Osteoblast (primary cell): ENCODE measurements around the gene FARS2. TPM values are rescaled to one million over a fixed set of nuclear protein-coding genes. Genes with fewer than 3 reads are reported as not detected.

Source experiments
- DNase-seq: peaks from one replicate; pipeline ENCODE4 v3.0.0; 2011; ENCODE audit warnings: low spot score, mixed read lengths; ENCODE audit not compliant: insufficient read length; ENCODE audit errors: missing footprints
- H2AFZ ChIP-seq: 2 replicates; pipeline ENCODE4 v1.6.0; 2011; ENCODE audit warnings: mild to moderate bottlenecking, low read length
- H3K27ac ChIP-seq: 2 replicates; pipeline ENCODE4 v1.5.1; 2011; ENCODE audit warnings: mild to moderate bottlenecking, low read depth, low read length, moderate library complexity
- H3K27me3 ChIP-seq: 2 replicates; pipeline ENCODE4 v1.6.0; 2012; ENCODE audit warnings: mild to moderate bottlenecking, control low read depth, inconsistent platforms, low read length, moderate library complexity; ENCODE audit not compliant: insufficient read depth
- H3K36me3 ChIP-seq: 2 replicates; pipeline ENCODE4 v1.5.1; 2011; ENCODE audit warnings: mild to moderate bottlenecking, low read length, control low read depth, moderate library complexity; ENCODE audit not compliant: insufficient read depth
- H3K4me1 ChIP-seq: 2 replicates; pipeline ENCODE4 v1.5.1; 2011; ENCODE audit warnings: mild to moderate bottlenecking, low read length, control low read depth, moderate library complexity; ENCODE audit not compliant: insufficient read depth
- H3K4me2 ChIP-seq: 2 replicates; pipeline ENCODE4 v1.6.0; 2011; ENCODE audit warnings: mild to moderate bottlenecking, low read length; ENCODE audit not compliant: insufficient read depth
- H3K4me3 ChIP-seq: fragments of 200-600 bp; sonication (generic); 3 replicates; pipeline ENCODE4 v1.5.1; 2012; ENCODE audit warnings: mild to moderate bottlenecking, low read length, inconsistent platforms; ENCODE audit not compliant: insufficient read depth
- H3K79me2 ChIP-seq: 2 replicates; pipeline ENCODE4 v1.6.0; 2012; ENCODE audit warnings: mild to moderate bottlenecking, low read length, control low read depth, inconsistent platforms; ENCODE audit not compliant: insufficient read depth
- H3K9me3 ChIP-seq: 2 replicates; pipeline ENCODE4 v1.5.1; 2011; ENCODE audit warnings: low read depth, low read length, control low read depth
- H4K20me1 ChIP-seq: 2 replicates; pipeline ENCODE4 v1.6.0; 2012; ENCODE audit warnings: mild to moderate bottlenecking, low read length, control low read depth; ENCODE audit not compliant: insufficient read depth
- CTCF ChIP-seq: IDR thresholded peaks from 2 replicates; pipeline ENCODE4 v1.5.1; 2011; ENCODE audit warnings: mild to moderate bottlenecking, low read depth, low read length, moderate library complexity; ENCODE audit errors: extremely low read depth
- total RNA-seq: library from RNA; depleted of rRNA; stranded (reverse); fragments of >200 nt; gene quantifications from 2 replicates; pipeline ENCODE4 v1.2.3, GENCODE V29; 2012

Gene FARS2
- total RNA-seq, 1 donor: 29.7 TPM

- no peak overlapping the region for H2AFZ ChIP-seq
- no peak overlapping the region for H3K4me2 ChIP-seq
- no peak for TF ChIP-seq CTCF
- no peak overlapping the region for H3K4me3 ChIP-seq
- H3K36me3 ChIP-seq: no peaks in the 10 kb centered on the region
- DNase-seq: no peak
- H3K79me2 ChIP-seq: no peaks in the 10 kb centered on the region
- H3K9me3 ChIP-seq: no peaks in the 10 kb centered on the region
- H3K27me3 ChIP-seq: no peaks in the 10 kb centered on the region
- H3K4me1 ChIP-seq: no peaks in the 10 kb centered on the region
- no peak overlapping the region for H3K27ac ChIP-seq
- H4K20me1 ChIP-seq: no peaks in the 10 kb centered on the region
These were observed 270.6 kb downstream of the FARS2 start for GRCh38 chr6:5531853-5532375.

- TF ChIP-seq CTCF: no peak
- H3K79me2 ChIP-seq: no peaks in the 10 kb centered on the region
- H3K27ac ChIP-seq: no peak overlapping the region
- no peaks in the 10 kb centered on the region for H3K27me3 ChIP-seq
- H3K4me2 ChIP-seq: no peak overlapping the region
- no peak for DNase-seq
- no peak overlapping the region for H3K4me3 ChIP-seq
- no peaks in the 10 kb centered on the region for H4K20me1 ChIP-seq
- H3K9me3 ChIP-seq: no peaks in the 10 kb centered on the region
- H2AFZ ChIP-seq: no peak overlapping the region
- peaks cover 6% of the 10 kb centered on the region for H3K4me1 ChIP-seq
- H3K36me3 ChIP-seq: no peaks in the 10 kb centered on the region
These were observed 271.6 kb downstream of the FARS2 start for GRCh38 chr6:5532941-5533340.

GRCh38 chr6:5534643-5535042 is 273.3 kb downstream of the FARS2 start:
- Histone ChIP-seq H3K27me3 (no peaks in the 10 kb centered on the region), H2AFZ (no peak overlapping the region), H3K4me1 (peaks cover 11% of the 10 kb centered on the region), H3K4me2 (no peak overlapping the region), H3K27ac (no peak overlapping the region), H3K4me3 (no peak overlapping the region), H3K36me3 (no peaks in the 10 kb centered on the region), H3K9me3 (no peaks in the 10 kb centered on the region), H4K20me1 (no peaks in the 10 kb centered on the region), H3K79me2 (no peaks in the 10 kb centered on the region)
- no peak for DNase-seq
- no peak for TF ChIP-seq CTCF

- H3K4me3 ChIP-seq: no peak overlapping the region
- no peaks in the 10 kb centered on the region for H4K20me1 ChIP-seq
- H3K4me2 ChIP-seq: no peak overlapping the region
- peaks cover 15% of the 10 kb centered on the region for H3K4me1 ChIP-seq
- no peaks in the 10 kb centered on the region for H3K9me3 ChIP-seq
- H3K36me3 ChIP-seq: no peaks in the 10 kb centered on the region
- H3K79me2 ChIP-seq: no peaks in the 10 kb centered on the region
- H3K27me3 ChIP-seq: no peaks in the 10 kb centered on the region
- H2AFZ ChIP-seq: no peak overlapping the region
- no peak for DNase-seq
- TF ChIP-seq CTCF: no peak
- no peak overlapping the region for H3K27ac ChIP-seq
These were observed 275.3 kb downstream of the FARS2 start for GRCh38 chr6:5536644-5537043.
